Activated T-cell treated with anti-CD3 and anti-CD28 coated beads, Interleukin-2, amount 50 U/mL, for 48 hours (primary cell): ENCODE results near the gene JMJD4.
"Not testable (repeated sequence)": the region's sequence is repeated elsewhere in the genome, so short reads cannot be mapped to it uniquely, and the experiment has no call there.

Experiments
- DNase-seq, 2 experiments: peaks; one replicate each; pipeline ENCODE4 v3.0.0-alpha.2; 2020

Gene JMJD4

DNA sequence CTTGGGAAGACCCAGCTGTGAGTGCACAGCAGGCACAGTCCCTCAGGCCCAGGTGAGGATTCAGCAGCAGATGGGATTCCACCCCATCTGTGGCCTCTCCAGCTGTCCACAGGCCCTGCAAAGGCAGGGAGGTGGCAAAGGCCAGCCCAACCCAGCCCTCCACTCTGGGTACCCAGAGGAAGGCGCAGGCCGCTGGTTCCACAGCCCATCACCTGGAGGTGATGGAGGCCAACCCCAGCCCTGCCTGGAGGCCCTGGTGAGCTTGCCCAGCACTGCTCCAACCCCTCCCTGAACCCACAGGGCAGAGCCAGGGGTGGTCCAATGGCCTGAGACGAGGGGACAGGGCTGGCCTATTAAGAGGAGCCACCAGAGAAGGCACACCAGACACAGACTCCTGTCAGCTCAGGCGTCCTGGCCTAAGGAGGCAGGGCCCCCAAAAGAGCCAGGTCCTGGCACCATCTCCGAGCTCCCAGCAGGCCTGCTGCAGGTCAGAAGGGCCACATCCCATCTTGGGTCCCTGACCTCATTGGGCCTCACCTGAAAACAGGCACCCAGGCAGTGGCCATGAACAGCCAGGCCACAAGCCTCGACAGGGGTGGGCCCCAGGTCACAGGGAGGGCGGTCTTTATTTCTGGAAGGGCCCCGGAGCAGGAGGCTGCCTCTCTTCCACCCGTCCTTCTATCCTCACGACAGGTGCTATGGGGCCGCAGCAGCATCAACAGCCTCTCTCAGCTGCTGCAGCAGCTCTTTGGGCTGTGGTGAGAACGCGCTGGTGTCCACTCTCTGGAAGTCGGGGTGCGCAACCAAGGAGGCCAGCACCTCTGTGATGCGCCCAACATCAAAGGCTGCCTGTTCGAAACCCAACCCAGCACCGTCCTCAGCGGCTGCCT is 3.2 kb downstream of the JMJD4 start:
- DNase-seq: no peak

DNA sequence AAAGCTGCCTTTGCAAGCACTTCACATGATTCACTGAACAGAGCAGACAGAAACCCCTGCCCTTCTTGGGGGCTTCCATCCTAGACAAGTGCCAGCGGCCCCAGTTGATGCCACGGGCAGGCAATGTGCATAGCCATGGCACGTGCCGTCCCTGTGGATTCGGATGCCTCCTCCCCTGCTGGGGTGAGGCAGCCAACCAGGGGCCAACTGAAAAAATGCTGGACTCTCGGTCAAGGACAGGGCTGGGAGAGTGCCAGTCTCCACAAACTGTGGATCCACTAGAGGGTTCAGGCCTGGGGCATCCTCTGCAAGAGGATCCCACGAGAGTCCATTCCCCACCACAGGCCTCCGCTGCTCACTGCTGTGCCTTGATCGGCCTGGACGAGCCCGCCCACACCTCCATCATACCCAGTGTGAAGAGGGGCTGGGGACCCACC is 3.8 kb downstream of the JMJD4 start:
- no peak for DNase-seq

DNA sequence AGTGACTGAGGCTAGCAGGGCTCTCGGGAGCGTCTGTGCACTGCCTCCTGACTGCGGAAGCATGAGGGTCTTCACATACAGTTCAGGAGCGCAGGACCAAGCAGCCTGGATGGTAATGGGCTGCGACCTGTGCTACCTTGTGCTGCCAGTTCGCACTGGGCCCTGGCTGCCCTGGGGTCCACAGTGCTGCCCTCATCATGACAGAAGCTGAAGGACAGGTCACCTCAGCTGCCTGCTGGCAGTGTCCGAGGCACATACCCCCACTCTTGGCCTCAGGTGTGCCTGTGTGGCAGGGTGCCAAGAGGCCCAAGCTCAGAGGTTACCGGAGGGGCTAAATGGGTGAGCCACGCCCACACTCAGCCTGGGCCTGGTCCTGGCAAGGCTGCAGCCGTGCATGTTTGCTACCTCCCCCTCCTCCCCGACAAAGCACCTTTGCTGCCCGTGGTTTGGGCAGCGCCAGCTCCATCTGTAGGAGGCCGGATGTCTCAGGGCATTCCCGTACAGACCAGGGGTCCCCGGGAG is 4.4 kb downstream of the JMJD4 start:
- DNase-seq: no peak

DNA sequence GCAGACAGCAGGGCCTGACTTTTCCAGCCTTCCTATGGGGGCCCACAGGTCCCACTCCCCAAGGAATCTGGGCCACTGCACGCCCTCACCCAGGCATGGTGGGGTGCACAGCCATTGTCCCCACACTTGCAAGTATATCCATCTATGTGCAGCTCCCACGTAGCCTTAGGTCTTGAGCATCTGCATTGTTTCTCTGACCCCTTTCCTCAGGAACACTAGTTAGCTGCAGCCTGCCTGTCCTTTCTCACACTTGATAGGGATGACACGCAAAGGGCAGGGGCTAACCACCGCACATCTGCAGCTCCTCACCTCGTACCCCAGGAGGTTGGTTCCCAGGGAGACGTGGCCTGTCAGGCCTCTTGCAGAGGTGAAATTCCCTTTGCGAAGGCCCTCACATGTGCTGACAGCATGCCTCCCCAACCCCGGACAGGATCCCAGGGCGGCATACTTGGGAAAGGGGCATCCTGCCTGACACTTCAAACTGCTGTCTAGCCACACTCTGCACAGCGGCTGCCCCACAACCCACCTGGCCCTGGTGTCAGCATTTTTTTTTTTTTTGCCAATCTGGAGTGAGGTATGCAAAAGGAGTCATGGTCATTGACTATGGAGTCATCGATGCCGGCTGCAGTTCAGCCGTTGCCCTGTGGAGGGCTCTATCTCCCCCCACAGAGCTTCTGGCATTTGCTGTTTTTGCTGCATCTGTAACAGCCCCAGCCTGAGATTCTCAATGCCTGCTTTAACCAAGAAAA is 5.0 kb downstream of the JMJD4 start:
- peak; percentile 62 to 71 for DNase-seq

DNA sequence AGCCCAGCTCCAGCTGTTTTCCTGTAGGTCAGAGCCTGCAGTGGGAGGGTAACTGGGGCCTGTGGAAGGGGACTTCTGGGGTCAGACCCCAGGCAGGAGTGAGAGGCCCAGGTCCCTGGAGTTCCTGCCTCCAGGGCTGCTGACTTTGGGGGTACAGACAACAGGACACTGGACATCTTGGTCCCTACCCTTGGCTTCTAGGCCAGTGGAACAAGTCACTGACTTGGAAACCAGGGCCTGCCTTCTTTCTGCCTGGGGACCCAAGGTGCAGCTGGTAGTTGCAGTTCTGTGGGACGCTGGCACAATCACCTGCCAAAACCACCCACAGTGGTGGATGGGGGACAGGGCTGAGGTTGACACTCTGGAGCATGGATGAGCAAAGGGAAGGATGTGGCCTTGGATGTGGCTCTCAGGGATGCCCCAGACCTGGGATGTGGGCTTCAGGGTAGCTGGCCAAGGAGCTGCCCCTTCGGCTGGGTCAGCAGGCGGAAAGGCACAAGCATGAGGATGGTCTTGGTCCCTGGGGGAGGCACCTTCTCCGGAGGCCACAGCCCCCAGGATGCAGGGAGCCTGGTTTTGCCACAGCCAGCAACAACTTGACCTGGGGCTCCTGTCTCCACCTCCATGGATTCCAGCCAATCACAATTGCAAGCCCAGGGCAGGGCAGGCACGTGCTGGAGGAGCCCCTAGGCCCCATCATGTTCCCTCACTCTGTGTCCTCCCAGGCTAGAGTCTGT is 5.8 kb downstream of the JMJD4 start:
- DNase-seq: no peak

DNA sequence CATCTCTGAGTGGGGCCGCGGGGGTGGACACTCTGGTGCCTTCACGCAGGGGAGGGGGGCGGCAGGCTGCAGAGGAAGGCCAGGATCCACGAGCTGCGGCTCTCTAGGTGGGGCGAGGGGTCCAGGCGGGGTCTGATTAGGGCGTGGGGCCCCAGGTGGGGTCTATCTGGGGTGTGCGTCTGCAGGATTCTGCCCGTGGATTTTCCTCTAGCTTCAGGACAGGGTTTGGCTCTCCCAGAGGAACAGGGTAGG is 6.3 kb downstream of the JMJD4 start:
- no peak for DNase-seq

DNA sequence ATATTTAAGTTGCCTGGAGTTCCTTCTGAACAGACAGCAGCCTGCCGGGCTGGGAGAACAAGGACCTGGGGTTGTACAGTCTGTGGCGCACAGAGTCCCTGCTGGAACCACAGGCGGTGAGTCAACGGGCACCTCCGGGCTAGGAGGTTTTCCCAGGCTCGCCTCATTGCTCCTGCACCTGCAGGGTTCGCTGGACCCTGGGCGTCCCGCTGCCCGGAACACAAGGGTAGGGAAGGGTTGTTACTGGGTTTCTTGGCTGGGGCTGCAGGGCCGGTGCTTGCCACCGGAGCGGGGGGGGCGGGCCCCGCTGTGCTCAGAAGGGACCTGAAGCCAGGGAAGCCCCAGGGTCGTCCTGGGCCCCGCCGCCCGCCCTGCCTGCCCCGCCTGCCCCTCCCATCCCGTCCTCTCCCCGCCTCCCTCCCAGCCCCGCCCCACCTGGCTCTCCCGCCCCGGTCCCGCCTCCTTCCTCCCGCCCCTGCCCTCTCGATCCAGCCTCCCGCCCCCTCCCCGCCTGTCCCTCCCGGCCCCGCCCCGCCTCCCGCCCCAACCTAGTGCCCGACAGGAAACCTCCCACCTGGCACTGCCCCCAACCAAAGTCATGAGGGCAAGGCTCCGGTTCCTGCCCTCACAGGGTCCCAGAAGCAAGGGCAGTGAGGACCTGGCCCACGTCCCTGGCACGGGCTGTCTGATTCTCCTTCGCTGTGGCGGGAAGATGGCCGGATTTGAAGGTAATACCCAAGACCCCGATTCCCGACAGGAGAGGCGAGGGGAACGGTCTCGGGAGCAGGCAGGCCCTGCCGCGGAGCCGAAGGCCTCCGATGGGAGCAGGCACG is 6.8 kb downstream of the JMJD4 start:
- DNase-seq: peak; percentile 66 to 75

DNA sequence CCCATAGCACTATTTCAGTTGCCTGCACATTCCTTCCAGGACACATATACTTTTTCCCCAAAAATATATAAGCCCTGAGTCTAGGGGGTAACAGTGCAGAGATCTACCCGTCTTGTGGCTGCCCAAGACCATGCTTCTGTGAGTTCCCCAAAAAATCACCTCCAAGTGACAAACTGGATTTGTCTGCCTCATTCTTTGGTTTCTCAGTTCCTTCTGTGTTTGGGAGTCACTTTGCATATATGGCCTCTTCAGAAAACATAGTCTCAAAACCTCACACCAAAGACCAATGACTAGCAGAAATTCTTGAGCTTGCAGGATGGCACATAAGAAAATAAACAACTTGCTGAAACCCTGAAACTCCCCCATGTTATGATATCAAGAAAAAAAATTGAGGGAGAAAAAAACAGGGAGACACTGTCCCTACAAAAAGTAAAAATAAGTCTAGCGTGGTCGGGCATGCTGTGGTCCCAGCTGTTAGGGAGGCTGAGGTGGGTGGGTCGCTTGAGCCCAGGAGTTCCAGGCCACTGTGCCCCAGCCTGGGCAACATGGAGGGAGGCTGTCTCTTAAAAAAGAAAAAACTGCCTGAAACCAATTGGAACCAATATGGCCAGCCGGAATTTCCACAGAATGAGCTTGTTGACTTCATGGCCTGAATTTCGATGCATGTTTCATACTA is 8.0 kb downstream of the JMJD4 start:
- no peak for DNase-seq

DNA sequence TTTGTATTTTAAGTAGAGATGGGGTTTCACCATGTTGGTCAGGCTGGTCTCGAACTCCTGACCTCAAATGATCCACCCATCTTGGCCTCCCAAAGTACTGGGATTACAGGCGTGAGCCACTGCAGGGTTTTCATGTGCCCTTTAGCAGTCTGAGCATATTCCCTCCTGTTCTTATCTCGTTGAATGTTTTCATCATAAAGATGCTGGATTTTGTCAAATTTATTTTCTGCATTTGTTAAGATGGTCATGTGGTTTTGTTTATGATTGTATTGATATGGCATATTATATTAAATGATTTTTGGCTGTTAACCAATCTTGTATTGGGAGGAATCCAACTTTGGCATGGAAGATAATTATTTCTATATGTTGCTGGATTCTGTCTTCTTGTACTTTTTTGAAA is 8.8 kb downstream of the JMJD4 start:
- DNase-seq: no peak

DNA sequence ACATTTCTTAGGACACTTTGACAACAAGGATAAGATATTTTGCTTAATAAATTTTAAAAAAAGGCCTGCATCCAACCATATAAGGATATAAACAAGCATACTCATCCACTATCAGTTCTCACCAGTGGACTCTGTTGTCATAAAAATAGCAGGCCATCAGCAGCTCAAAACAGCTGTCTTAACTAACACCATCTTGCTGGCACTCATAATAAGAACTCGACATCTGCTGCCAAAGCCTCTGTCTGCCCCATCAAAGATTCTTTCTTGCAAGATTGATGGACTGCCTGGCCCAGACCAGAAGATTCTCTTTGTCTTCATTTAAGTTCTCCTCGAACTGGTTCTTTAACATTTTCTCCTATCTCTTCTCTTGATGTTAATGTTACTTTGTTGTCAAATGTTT is 10.1 kb downstream of the JMJD4 start:
- DNase-seq: no peak

DNA sequence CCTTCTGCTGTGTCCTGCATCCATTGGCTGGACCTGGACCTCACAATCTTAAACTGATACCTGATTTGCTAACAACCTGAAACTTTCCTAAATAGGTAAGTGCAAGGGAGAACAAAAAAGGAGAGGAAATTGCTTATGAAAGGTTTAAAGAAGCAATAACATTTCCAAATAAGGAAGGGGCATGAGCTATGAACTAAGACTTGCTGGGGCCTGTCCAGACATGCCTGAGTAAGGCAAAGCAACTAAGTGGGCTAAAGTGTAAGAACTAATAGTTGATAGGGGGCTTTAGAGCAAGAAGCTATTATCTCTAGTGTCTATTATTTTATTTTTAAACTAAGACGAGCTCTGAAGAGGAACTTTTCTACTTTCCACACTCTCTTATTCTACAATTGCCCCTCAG is 11.6 kb downstream of the JMJD4 start:
- no peak for DNase-seq

DNA sequence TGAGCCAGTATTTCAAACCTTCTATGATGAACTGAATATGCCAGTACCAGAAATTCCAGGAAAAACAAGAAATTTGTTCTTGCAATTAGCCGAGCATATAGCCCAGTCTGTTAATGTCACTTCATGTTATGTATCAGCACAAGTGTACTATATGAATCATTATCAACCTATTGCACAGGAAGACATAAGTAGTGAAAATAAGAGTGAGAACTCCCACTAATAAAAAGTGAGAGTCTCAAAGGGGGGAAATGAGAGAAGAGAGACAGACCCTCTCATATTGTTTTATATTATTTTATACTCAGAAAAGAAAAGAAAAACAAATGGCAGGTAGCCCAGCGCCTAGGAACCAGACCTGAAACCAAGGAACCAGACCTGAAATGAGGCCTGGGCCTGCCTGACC is 16.2 kb downstream of the JMJD4 start:
- no peak for DNase-seq

DNA sequence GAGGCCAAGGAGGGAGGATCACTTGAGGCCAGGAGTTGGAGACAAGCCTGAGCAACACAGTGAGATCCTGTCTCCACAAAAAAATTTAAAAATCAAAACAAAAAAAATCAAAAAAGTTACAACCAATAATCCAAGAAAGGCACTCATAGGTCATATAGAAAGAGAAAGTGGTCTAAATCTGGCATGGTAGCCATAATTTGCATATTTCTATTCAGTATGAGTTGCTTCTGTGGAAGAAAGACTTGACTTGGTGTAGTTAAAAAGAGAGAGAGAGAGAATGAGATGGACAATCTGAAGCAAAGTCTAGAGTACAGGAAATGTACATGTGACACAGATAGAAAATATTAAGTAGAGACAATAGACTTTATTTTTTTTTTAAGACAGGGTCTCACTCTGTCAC is 22.5 kb downstream of the JMJD4 start:
- no peak for DNase-seq

DNA sequence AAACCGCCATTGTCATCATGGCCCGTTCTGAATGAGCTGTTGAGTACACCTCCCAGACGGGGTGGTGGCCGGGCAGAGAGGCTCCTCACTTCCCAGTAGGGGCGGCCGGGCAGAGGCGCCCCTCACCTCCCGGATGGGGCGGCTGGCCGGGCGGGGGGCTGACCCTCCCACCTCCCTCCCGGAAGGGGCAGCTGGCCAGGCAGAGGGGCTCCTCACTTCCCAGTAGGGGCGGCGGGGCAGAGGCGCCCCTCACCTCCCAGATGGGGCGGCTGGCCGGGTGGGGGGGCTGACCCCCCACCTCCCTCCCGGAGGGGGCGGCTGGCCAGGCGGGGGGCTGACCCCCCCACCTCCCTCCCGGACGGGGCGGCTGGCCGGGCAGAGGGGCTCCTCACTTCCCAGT is 24.6 kb downstream of the JMJD4 start:
- DNase-seq: not testable (repeated sequence)

DNA sequence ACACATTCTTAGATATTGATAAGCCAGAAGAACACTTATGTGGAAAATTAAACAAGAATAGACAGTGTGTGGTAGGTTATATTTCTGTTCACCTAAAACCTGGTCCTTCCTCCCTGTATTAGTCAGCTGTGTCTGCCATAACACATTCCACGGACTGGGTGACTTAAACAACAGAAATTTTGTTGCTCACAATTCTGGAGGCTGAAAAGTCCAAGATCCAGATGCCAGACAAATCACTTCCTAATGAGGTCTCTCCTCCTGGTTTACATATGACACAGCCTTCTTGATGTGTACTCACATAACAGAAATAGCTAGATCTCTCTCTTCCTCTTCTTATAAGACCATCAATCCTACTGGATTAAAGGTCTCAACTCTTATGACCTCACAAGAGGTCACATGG is 25.7 kb downstream of the JMJD4 start:
- DNase-seq: no peak

DNA sequence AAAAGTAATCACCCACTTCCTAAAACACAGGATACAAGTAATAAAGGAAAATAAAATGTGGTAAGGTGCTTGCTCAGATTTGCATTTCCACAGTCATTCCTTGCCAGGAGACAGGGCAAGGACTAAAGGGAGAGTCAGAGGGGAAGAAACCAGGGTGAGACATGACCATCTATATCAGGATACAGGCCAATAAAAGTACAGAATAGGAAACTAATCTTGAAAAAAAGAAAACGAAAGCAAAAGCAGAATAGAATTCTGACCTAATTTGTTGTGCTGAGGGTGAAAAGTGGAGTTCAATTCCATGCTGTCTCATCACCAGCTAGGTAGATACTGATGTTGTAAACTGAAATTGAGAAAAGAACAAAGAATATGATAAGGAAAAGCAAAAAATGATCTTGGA is 27.3 kb downstream of the JMJD4 start:
- no peak for DNase-seq

DNA sequence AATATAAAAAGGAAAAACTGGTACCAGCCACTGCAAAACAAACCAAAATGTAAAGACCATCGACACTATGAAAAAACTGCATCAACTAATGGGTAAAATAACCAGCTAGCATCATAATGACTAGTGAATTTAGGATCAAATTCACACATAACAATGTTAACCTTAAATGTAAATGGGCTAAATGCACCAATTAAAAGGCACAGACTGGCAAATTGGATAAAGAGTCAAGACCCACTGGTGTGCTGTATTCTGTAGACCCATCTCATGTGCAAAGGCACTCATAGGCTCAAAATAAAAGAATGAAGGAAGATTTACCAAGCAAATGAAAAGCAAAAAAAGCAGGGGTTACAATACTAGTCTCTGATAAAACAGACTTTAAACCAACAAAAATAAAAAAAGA is 33.5 kb downstream of the JMJD4 start:
- not testable (repeated sequence) for DNase-seq

DNA sequence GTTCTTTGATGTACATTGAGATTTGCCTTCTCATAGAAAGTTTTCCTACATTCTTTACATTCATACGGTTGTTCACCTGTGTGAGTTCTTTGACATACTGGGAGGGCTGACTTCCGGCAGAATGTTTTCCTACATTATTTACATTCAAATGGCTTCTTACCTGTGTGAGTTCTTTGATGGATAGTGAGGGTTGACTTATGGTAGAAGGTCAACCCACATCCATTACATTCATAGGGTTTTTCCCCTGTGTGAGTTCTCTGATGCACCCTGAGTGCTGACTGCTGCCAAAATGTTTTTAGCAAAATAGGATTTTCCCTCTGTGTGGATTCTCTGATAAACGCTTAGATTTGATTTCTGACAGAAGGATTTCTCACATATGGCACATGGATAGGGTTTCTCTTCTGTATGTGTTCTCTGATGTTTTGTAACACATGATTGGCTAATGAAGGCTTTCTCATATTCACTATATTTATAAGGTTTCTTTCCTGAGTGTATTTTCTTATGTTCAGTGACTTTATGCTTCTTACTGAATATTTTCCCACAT is 37.7 kb downstream of the JMJD4 start:
- no peak for DNase-seq

DNA sequence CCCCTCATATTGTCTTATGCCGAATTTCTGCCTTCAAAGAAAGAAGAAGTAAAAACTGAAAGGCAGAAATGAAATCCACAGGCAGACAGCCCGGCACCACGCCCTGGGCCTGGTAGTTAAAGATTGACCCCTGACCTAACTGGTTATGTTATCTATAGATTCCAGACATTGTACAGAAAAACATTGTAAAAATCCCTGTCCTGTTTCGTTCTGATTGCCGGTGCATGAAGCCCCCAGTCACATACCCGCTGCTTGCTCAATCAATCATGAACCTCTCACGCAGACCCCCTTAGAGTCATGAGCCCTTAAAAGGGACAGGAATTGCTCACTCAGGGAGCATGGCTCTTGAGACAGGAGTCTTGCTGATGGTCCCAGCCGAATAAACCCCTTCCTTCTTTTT is 49.3 kb downstream of the JMJD4 start:
- no peak for DNase-seq
